ENCODE results near the gene PRPH2.
"Not testable (repeated sequence)": the region's sequence is repeated elsewhere in the genome, so short reads cannot be mapped to it uniquely, and the experiment has no call there.

The PRPH2 gene

DNA sequence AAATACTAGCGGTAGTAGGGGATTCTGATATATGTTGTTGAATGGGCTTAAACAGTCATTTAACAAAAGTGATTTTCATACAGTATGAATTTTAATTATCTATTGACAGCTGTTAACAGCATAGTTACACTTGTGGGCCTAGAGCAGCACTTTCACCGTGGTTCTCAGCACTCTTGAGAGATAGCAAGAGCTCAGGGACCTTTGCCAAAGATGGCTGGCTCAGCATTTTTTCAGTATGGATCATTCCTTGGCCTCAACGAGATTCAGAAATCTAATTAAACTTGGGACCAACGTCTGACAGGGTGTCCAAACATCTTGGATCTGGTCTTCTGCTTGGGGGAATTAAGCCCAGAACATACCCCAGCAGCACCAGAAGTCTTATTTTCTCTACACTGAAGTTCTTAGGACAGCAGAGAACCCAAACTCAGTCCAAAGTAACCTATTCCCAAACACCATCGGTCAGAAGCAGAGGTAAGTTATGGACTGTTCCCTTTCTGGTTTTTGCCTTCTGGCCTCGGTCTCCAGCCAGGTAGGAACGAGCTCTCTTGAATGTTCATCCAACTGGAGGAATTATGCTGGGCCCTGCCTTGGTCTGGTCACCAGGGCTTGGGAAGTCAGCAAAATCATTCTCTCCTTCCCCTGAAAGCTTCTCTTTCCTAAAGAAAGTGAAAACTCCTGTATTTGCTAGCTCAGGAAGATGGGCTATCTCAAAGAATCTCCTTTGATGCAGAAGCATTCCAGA, 25.7 kb downstream of the PRPH2 start:
- no peak for DNase-seq

DNA sequence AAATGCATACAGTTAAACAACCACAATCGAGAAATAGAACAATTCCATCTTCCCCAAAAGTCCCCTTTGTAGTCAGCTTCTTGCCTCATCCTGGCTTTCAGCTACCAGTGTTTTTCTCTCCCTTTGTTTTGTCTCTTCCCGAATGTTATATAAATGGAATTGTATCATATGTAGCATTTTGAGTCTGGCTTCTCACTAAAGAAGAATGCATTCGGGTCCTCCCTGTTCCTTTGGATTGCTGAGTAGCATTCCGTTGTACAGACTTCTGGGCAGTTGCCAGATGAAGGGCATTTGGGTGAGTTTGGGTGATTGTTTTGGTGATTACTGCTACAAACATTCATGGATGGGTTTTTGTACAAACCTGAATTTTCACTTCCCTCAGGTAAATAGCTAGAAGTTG, 27.8 kb downstream of the PRPH2 start:
- DNase-seq: no peak

DNA sequence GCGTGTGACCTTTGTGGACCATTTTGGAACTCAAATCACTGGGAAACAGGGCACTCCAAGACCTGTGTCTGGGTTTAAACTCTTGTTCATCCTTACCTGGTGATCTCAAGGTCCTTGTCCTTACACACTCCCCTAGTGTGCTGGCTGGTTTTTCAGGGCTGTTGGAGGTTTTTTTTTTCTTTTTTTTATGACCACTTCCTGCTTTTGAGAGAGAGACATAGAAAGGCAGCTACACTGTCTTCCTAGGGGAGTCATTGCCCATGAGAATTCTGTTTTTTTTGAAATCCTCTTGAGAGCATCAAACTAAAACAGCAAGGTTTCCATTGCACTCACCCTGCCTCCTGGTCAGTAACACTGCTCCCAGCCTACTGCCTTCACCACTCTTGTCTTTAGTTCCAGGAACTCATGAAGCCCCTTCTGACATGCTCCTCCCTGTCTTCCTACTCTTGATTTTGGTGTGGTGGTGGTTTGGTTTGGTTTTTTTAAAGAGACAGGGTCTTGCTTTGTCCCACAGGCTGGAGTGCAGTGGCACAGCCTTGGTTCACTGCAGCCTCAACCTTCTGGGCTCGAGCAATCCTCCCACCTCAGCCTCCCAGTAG, 28.6 kb downstream of the PRPH2 start:
- no peak for DNase-seq

DNA sequence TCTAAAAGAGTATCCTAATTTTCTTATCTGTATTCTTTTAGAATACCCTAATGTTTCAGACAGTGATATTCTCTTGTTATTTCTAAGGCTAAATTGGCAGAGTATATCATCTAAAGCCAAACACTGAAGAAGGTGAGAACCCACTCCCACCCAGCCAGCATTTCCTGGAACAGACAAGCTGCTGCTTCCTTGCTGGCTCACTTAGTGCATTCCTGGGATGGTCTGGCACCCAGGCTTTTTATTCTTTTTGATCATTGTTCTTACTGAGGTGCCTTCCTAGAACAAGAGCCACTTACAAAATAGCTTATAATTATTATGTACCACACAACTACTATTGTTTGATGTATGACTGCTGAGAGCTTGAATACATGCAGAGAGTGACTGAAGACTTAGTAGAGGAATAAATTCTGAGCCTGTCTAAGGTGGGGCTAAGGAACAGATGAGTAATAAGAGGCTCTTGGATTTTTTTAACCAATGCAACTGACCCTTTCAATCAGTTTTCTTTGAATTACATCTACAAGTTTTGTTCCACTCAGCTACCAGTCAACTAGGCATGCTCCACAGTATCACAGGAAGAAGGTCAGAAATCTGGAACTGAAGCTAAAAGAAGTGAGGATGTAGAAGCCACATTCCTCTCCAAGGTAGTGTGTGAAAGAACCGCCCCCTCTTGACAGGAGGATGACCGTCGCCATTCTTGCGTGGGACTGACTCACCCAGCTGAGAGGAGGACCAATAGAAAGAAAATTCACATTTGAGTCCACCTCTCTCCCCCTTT, 30.1 kb downstream of the PRPH2 start:
- no peak for DNase-seq

DNA sequence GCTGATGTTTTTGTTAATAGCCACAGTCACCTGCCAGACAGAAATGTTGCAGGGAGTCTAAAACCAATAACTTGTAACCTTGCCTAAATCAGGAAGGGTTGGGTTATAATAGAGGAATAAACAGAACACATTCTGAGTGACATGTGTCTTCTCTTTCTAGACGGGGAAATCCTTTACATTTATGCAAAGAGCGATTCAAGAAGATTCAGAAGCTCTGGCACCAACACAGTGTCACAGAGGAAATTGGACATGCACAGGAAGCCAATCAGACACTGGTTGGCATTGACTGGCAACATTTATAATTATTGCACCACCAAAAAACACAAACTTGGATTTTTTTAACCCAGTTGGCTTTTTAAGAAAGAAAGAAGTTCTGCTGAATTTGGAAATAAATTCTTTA, 31.5 kb downstream of the PRPH2 start:
- no peak for DNase-seq

DNA sequence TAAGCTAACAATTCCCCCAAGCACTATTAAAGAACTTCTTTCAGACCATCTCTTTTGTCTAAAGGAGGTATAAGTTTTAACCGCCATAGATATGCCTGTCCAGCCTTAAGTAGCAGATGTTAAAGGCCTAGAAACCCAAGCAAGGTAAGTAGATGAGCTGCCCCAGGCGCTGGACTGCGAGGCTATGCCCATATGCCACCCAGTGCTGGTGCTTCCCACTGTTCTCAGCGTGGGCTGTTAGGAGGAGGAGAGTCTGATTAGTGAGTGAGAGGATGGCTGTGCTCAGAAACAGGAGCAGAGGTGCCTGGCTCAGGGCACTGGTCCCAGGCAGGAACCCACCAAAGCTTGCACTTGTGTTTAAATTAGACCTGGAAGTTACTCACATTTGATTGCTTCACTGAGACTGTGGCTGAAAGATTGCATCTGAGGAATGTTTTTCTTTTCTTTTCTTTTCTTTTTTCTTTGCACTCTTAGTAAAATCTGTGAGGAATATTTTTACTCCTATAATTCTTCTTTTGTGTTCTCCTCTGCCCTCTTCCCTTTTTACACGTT, 32.2 kb downstream of the PRPH2 start:
- DNase-seq: no peak

DNA sequence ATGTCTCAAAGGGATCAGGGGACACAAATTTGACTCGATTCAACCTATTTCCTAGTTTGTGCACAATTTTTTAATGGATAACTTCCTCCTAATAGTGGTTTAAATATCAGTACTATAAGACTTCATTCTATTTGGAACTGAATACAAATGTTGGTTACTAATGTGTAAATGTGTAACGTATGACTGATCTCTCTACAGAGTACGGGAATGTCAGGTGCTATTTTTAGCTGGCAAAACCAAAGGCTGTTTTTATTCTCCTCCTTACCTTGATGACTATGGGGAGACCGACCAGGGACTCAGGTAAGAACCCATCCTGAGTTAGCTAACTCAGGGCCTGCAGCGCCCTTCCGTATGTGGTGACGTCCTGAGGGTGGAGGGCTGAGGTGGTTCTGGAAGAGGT, 33.0 kb downstream of the PRPH2 start:
- DNase-seq: no peak

DNA sequence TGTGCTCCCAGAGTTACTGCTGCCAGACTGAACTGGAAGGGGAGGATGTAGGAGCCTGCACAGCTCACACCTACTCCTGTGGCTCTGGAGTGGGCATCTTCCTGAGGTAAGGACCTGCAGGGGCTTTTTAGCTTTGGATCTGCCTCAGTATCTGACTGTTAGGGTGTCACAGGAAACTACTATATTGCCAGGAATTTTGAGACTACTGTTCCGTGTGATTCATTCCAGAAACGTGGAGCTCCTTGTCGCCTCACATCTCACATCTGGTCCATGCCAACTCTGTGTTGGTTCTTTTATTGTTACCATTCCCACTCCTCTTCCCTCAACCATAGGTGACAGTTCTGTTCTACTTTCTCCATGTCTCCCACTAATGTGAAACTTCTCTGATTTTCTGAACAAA, 34.1 kb downstream of the PRPH2 start:
- no peak for DNase-seq

DNA sequence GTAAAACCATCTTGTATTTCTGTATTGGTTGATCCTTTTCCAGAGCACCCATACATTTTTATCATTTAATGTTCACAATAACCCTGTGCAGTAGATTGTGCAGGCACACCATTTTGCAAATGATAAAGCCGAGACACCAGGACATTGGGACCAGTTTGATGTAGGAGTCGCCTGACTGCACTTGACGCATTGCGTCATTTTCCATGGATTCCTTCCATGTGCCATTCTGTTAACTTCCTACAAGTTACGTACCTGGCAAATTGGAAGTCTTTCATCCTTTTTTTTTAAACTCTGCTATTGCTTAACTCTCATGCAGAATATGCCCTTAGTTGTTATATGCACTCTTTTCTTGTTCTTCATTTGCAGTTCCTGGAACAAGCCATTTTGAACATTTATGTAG, 43.0 kb downstream of the PRPH2 start:
- no peak for DNase-seq

DNA sequence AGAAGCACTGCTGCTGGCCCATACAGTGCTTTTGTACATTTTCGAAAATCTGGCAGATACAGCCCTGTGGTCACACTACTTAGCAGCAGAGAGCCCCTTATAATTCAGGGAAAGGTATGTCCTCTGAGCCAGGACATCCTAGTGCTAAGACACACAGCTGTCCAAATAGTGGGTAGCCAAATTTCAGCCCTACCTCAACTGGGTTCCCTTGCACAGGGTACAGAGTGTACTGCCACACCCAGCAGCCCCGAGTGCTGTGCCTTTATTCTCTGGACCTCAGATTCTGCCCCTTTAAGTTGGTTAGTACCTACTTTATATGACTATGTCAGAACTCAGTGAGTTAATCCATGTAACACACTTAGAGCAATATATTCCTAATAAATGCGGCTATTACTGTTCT, 47.6 kb downstream of the PRPH2 start:
- no peak for DNase-seq

DNA sequence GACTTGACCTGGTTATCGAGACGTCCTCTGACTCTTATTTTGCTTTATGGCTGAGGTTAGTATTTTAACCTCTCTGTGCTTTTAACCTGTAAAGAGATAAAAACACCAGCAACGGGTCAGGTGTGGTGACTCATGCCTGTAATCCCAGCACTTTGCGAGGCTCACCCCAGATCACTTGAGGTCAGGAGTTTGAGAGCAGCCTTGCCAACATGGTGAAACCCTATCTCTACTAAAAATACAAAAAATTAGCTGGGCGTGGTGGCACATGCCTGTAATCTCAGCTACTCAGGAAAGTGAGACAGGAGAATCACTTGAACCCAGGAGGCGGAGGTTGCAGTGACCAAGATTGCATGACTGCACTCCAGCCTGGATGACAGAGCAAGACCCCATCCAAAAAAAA, 48.0 kb downstream of the PRPH2 start:
- not testable (repeated sequence) for DNase-seq

DNA sequence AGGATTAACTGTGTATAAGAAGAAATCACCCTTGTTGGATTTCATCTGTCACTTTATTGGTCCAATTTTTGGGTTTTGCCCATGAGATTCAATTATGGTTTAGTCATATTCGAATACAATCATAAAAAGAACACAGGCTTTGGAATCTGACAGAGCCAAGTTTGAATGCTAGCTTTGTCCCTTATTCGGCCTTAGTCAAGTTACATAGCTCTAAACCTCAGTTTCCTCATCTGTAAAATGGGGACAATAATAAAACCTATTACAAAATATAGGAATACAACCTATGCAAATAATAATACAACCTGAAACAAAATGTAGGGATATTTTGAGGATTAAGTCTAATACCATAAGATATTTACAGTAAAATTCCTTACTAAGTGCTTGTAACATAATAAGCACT, 57.7 kb downstream of the PRPH2 start:
- no peak for DNase-seq

DNA sequence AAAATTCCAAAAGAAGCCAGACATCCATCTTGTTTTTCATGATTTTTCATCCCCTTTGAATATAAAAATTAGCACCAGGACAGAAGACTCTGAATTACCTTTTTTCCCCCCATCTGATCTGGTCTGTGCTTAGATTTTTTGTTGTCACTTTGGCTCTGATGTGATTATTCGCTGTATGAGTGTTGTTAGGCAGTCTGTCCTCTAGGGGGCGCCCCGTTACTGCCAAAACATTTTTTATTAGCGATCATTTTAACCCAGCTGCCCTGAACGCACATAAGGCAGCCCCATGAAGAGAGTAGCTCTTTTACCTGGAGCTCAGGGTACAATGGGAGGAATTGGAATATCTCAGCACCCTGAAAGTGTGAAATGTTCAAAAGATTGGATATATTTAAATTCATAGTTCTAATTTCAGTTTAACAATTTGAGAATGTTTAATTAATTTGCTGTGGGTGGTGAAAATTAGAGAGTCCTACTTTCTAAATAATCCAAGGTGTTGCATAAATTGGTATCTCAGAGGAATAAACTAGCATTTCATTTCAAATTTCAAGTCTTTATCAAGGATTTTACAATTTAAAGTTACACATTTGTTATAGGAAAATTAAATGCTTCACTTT, 60.8 kb downstream of the PRPH2 start:
- peak; percentile 83 for DNase-seq

DNA sequence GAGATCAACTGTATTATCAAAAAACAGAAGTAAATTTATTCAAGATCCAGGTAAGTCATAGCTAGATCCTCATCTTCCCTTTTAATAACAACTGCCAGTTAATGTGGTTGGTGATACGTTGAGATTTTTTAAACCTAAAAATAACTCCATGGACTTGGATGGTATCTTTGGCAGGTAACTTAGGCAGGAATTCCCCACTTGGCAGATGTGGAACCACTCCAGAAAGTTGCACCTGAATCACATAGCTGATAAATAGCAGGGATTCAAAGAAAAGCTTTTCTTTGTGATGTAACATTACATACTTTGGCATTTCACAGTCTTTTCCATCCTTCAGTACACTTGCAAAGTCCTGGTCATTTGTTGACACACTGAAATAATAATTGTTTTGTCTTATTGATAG, 62.6 kb downstream of the PRPH2 start:
- no peak for DNase-seq

DNA sequence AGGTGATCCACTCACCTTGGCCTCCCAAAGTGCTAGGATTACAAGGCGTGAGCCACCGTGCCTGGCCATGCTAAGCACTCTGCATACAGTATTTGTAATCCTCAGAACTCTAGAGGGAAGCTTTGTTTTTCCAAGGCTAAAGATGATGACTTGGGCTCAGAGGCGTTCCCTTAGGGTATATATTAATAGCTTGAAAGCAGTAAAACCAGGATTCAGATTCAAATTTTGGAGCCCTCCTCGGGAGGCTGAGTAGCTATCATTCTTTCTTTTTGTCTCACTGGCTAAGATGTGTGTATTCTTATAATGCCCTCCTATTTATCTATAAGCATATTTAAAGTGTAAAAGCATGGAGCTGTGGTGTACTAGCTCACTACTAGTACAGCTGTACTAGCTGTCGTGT, 68.5 kb downstream of the PRPH2 start:
- DNase-seq: no peak

DNA sequence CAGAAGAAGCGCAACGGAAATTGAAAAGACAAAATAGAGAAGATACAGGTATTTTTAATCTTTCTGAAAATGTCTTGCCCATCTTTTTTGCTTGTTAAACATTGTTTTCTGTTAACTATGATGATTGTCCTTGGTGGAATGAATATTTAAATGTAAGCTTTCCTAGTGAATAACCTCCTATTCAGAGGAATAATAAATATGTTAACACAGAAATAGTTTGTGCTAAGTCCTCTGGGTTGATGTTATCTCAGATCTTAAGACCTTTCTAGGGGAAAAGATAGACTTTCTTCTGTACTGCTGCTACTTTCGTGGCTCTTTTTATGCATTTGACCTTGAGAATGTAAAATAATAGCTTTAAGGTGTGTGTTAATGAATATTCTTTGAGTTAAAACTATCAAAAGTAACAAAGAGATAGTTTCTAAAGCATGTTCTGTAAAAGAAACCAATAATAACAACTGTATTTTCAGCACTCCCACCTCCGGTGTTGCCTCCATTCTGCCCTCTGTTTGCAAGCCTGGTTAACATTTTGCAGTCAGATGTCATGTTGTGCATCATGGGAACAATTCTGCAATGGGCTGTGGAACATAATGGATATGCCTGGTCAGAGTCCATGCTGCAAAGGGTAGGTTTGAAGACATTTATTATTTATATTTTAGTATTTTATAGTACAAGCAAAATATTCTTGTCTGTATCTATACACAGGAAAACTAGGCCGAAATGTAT, 70.2 kb downstream of the PRPH2 start:
- no peak for DNase-seq
